Measurements from ENCODE around the gene CITED2. TPM values are rescaled to one million over a fixed set of nuclear protein-coding genes. Genes with fewer than 3 reads are reported as not detected.

The CITED2 gene
- total RNA-seq, 1 experiment from 2014 or later: 365 TPM

GRCh38 chr6:139338795-139339194 lies 35.7 kb downstream of the CITED2 start:
- Histone ChIP-seq H3K4me1 (ENCODE audit: insufficient read depth, low read length, poor library complexity, severe bottlenecking) (no peaks in the 10 kb centered on the region), H3K36me3 (ENCODE audit: insufficient read depth, low read length, poor library complexity, severe bottlenecking) (no peaks in the 10 kb centered on the region), H3K4me3 (ENCODE audit: low read depth, low read length, poor library complexity, severe bottlenecking) (no peak overlapping the region), H3K27me3 (replicated peaks; ENCODE audit: insufficient read depth, low read depth, low read length, poor library complexity) (no peaks in the 10 kb centered on the region), H3K9me3 (ENCODE audit: low read depth, low read length, poor library complexity, severe bottlenecking) (no peaks in the 10 kb centered on the region), H3K27ac (ENCODE audit: low read depth, low read length, poor library complexity, severe bottlenecking) (no peak overlapping the region)
- ChIA-PET POLR2A (ENCODE audit: low non-redundant PET) (no interaction called here), CTCF (no interaction called here)
- intact Hi-C loops (cut with micrococcal nuclease; ENCODE audit: unreplicated experiment): no loop called here
- BruUV-seq (replicated peaks): no TSS peak
- DNase-seq (ENCODE audit: low spot score): no peak
- TF ChIP-seq, protein P1, sequence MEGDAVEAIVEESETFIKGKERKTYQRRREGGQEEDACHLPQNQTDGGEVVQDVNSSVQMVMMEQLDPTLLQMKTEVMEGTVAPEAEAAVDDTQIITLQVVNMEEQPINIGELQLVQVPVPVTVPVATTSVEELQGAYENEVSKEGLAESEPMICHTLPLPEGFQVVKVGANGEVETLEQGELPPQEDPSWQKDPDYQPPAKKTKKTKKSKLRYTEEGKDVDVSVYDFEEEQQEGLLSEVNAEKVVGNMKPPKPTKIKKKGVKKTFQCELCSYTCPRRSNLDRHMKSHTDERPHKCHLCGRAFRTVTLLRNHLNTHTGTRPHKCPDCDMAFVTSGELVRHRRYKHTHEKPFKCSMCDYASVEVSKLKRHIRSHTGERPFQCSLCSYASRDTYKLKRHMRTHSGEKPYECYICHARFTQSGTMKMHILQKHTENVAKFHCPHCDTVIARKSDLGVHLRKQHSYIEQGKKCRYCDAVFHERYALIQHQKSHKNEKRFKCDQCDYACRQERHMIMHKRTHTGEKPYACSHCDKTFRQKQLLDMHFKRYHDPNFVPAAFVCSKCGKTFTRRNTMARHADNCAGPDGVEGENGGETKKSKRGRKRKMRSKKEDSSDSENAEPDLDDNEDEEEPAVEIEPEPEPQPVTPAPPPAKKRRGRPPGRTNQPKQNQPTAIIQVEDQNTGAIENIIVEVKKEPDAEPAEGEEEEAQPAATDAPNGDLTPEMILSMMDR (conservative IDR thresholded peaks at IDR 0.05; ENCODE audit: low read depth, low read length): no peak
- no peak for TF ChIP-seq EZH2 (IDR thresholded peaks at IDR 0.05; ENCODE audit: borderline replicate concordance, low read depth, low read length, poor library complexity, severe bottlenecking)

DNA sequence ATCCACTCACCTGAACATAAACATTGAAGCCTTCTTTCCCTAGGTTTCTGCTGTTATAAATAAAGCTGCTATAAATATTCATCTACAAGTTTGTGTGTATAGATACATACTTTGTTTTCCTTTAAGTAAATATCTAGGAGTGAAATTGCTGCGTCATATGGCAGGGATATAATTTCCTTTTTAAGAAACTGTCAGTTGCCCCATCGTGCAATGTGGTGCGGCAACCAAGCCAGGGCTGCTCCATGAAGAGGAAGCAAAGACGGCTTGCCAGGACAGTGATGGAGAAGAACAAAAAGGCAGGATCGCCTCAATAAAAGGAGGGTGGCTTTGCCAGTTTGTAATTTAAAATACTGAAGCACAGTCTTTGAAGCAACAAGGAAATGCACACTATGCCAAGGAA lies 36.6 kb downstream of the CITED2 start:
- Histone ChIP-seq H3K27ac (ENCODE audit: low read depth, low read length, poor library complexity, severe bottlenecking) (no peak overlapping the region), H3K9me3 (ENCODE audit: low read depth, low read length, poor library complexity, severe bottlenecking) (no peaks in the 10 kb centered on the region), H3K27me3 (replicated peaks; ENCODE audit: insufficient read depth, low read depth, low read length, poor library complexity) (no peaks in the 10 kb centered on the region), H3K4me3 (ENCODE audit: low read depth, low read length, poor library complexity, severe bottlenecking) (no peak overlapping the region), H3K4me1 (ENCODE audit: insufficient read depth, low read length, poor library complexity, severe bottlenecking) (no peaks in the 10 kb centered on the region), H3K36me3 (ENCODE audit: insufficient read depth, low read length, poor library complexity, severe bottlenecking) (no peaks in the 10 kb centered on the region)
- ChIA-PET POLR2A (ENCODE audit: low non-redundant PET) (no interaction called here), CTCF (no interaction called here)
- no peak for TF ChIP-seq EZH2 (IDR thresholded peaks at IDR 0.05; ENCODE audit: borderline replicate concordance, low read depth, low read length, poor library complexity, severe bottlenecking)
- TF ChIP-seq, protein P1 (conservative IDR thresholded peaks at IDR 0.05; ENCODE audit: low read depth, low read length): no peak
- intact Hi-C loops (cut with micrococcal nuclease; ENCODE audit: unreplicated experiment): no loop called here
- DNase-seq (ENCODE audit: low spot score): no peak
- no TSS peak for BruUV-seq (replicated peaks)

- H3K9me3 ChIP-seq (ENCODE audit: low read depth, low read length, poor library complexity, severe bottlenecking): no peaks in the 10 kb centered on the region
- H3K36me3 ChIP-seq (ENCODE audit: insufficient read depth, low read length, poor library complexity, severe bottlenecking): no peaks in the 10 kb centered on the region
- no peaks in the 10 kb centered on the region for H3K27me3 ChIP-seq (replicated peaks; ENCODE audit: insufficient read depth, low read depth, low read length, poor library complexity)
- intact Hi-C loops (cut with micrococcal nuclease; ENCODE audit: unreplicated experiment): no loop called here
- no peak overlapping the region for H3K27ac ChIP-seq (ENCODE audit: low read depth, low read length, poor library complexity, severe bottlenecking)
- ChIA-PET POLR2A (ENCODE audit: low non-redundant PET) (no interaction called here), CTCF (interaction anchor here (0.5 kb wide), 1 partner anchor 742 kb away, joined by 4 read pairs; no protein-coding TSS in a partner anchor)
- no peaks in the 10 kb centered on the region for H3K4me1 ChIP-seq (ENCODE audit: insufficient read depth, low read length, poor library complexity, severe bottlenecking)
- TF ChIP-seq, protein P1 (conservative IDR thresholded peaks at IDR 0.05; ENCODE audit: low read depth, low read length): no peak
- no peak for TF ChIP-seq EZH2 (IDR thresholded peaks at IDR 0.05; ENCODE audit: borderline replicate concordance, low read depth, low read length, poor library complexity, severe bottlenecking)
- H3K4me3 ChIP-seq (ENCODE audit: low read depth, low read length, poor library complexity, severe bottlenecking): no peak overlapping the region
- BruUV-seq (replicated peaks): no TSS peak
- no peak for DNase-seq (ENCODE audit: low spot score)
Observed at GRCh38 chr6:139337001-139337400, 37.4 kb downstream of the CITED2 start.

Data from A673 (cell line).